Neural cell (in vitro differentiated cells): ENCODE measurements around the gene GJA8. TPM values are rescaled to one million over a fixed set of nuclear protein-coding genes. Genes with fewer than 3 reads are reported as not detected.

Experiments
- H2AFZ ChIP-seq: fragments of 200-600, 300-800 bp; sonication (generic), shearing (Covaris generic); 2 replicates; pipeline ENCODE4 v1.6.0; 2014; ENCODE audit warnings: low read depth, mild to moderate bottlenecking, antibody characterized with exemption, low read length, moderate library complexity
- H3F3A ChIP-seq: fragments of 200-600 bp; shearing (Covaris generic); 2 replicates; pipeline ENCODE4 v1.6.1; 2016; ENCODE audit warnings: mild to moderate bottlenecking, moderate library complexity, mixed read lengths, antibody characterized with exemption, low read length; ENCODE audit not compliant: insufficient read depth, poor library complexity, severe bottlenecking
- H3K27ac ChIP-seq: fragments of 200-600, 300-800 bp; sonication (generic), shearing (Covaris generic); 2 replicates; pipeline ENCODE4 v1.5.1; 2014; ENCODE audit warnings: mild to moderate bottlenecking, low read length, moderate library complexity
- H3K27me3 ChIP-seq: fragments of 300-800, 200-600 bp; sonication (generic), shearing (Covaris generic); 2 replicates; pipeline ENCODE4 v1.6.0; 2014; ENCODE audit warnings: mild to moderate bottlenecking, low read depth, low read length, moderate library complexity; ENCODE audit not compliant: insufficient read depth
- H3K36me3 ChIP-seq: fragments of 300-800, 200-600 bp; sonication (generic), shearing (Covaris generic); 2 replicates; pipeline ENCODE4 v1.5.1; 2014; ENCODE audit warnings: mild to moderate bottlenecking, antibody characterized with exemption, low read length, moderate library complexity; ENCODE audit not compliant: insufficient read depth
- H3K4me2 ChIP-seq: fragments of 300-800, 200-600 bp; sonication (generic), shearing (Covaris generic); 2 replicates; pipeline ENCODE4 v1.6.0; 2014; ENCODE audit warnings: mild to moderate bottlenecking, low read length
- H3K4me3 ChIP-seq: fragments of 300-800, 200-600 bp; sonication (generic), shearing (Covaris generic); 2 replicates; pipeline ENCODE4 v1.5.1; 2014; ENCODE audit warnings: mild to moderate bottlenecking, low read length, moderate library complexity
- H3K79me2 ChIP-seq: fragments of 200-600 bp; shearing (Covaris generic); replicated peaks from 2 replicates; pipeline ENCODE4 v1.6.0; 2014; ENCODE audit warnings: mild to moderate bottlenecking, low read length, moderate library complexity; ENCODE audit not compliant: insufficient read depth
- H3K9ac ChIP-seq: fragments of 300-800, 200-600 bp; sonication (generic), shearing (Covaris generic); 2 replicates; pipeline ENCODE4 v1.6.1; 2016; ENCODE audit warnings: mild to moderate bottlenecking, low read length, mixed read lengths
- H3K9me2 ChIP-seq: fragments of 200-600 bp; shearing (Covaris generic); 2 replicates; pipeline ENCODE4 v1.6.1; 2016; ENCODE audit warnings: mild to moderate bottlenecking, low read length, mixed read lengths; ENCODE audit not compliant: insufficient read depth
- H3K9me3 ChIP-seq: fragments of 200-600, 300-800 bp; sonication (generic), shearing (Covaris generic); 2 replicates; pipeline ENCODE4 v1.6.1; 2016; ENCODE audit warnings: mild to moderate bottlenecking, mixed run types, low read length, moderate library complexity, mixed read lengths
- H4K20me1 ChIP-seq: fragments of 200-600 bp; shearing (Covaris generic); 2 replicates; pipeline ENCODE4 v1.6.1; 2016; ENCODE audit warnings: mild to moderate bottlenecking, mixed run types; ENCODE audit not compliant: insufficient read depth
- CTCF ChIP-seq: fragments of 450-650 bp; IDR thresholded peaks from 2 replicates; pipeline ENCODE4 v1.5.1; 2014; ENCODE audit warnings: antibody characterized with exemption, mild to moderate bottlenecking, moderate library complexity; ENCODE audit not compliant: poor library complexity, severe bottlenecking
- EP300 ChIP-seq: fragments of 450-650 bp; conservative IDR thresholded peaks from 2 replicates; pipeline ENCODE4 v1.6.1; 2014; ENCODE audit warnings: antibody characterized with exemption, mild to moderate bottlenecking, moderate library complexity; ENCODE audit not compliant: poor library complexity, severe bottlenecking
- EZH2 ChIP-seq: fragments of 200-600, 300-800 bp; shearing (Covaris generic), sonication (generic); IDR thresholded peaks from 2 replicates; pipeline ENCODE4 v1.6.1; 2014; ENCODE audit warnings: antibody characterized with exemption, low read length, borderline replicate concordance, mild to moderate bottlenecking; ENCODE audit not compliant: insufficient read depth, poor library complexity, severe bottlenecking
- MXI1 ChIP-seq: fragments of 450-650 bp; conservative IDR thresholded peaks from 2 replicates; pipeline ENCODE4 v1.6.1; 2014; ENCODE audit warnings: antibody characterized with exemption, mild to moderate bottlenecking; ENCODE audit not compliant: poor library complexity, severe bottlenecking
- POLR2AphosphoS5 ChIP-seq: IDR thresholded peaks from 2 replicates; pipeline ENCODE4 v1.6.1; 2012
- RAD21 ChIP-seq: fragments of 450-650 bp; conservative IDR thresholded peaks from 2 replicates; pipeline ENCODE4 v1.6.1; 2014; ENCODE audit warnings: antibody characterized with exemption, mild to moderate bottlenecking, moderate library complexity
- SMC3 ChIP-seq: fragments of 450-650 bp; conservative IDR thresholded peaks from 2 replicates; pipeline ENCODE4 v1.6.1; 2014; ENCODE audit warnings: antibody characterized with exemption, mild to moderate bottlenecking, moderate library complexity; ENCODE audit not compliant: poor library complexity
- TAF1 ChIP-seq: IDR thresholded peaks from 2 replicates; pipeline ENCODE4 v1.6.1; 2012; ENCODE audit warnings: low read depth
- polyA plus RNA-seq: library from polyadenylated mRNA; depleted of rRNA; stranded (reverse); fragments of >200 nt; gene quantifications from 2 replicates; pipeline ENCODE4 v1.2.3, GENCODE V29; 2014
- TF ChIP-seq, protein P1 (sequence below): IDR thresholded peaks from 2 replicates; pipeline ENCODE4 v1.6.1; 2012; ENCODE audit warnings: borderline replicate concordance

The GJA8 gene
- polyA plus RNA-seq, 1 donor from 2014 or later, result not detected

DNA sequence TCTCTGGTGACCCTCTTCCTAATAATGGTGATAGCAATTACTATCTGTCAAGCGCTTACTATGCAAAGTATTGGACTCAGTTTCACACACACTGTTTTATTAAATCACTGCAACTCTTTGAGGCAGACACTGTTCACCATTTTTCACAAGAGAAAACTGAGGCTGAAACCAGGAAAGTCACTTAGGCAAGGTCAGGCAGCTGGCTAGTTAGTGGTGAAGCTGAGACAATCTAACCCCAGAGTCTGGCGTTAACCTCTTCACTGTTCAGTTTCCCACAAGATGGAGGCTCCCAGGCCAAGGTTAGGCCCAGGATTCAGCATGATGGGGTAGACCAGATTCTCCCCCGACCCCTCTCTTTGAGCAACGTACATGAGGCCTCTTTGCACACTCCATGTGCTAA, 4.8 kb upstream of the GJA8 start:
- Histone ChIP-seq H3K4me2 (no peak overlapping the region), H4K20me1 (no peaks in the 10 kb centered on the region)
- TF ChIP-seq TAF1 (no peak), RAD21 (no peak), SMC3 (no peak), EZH2 (no peak), EP300 (no peak), MXI1 (no peak), CTCF (no peak), POLR2AphosphoS5 (no peak)
- TF ChIP-seq, protein P1, sequence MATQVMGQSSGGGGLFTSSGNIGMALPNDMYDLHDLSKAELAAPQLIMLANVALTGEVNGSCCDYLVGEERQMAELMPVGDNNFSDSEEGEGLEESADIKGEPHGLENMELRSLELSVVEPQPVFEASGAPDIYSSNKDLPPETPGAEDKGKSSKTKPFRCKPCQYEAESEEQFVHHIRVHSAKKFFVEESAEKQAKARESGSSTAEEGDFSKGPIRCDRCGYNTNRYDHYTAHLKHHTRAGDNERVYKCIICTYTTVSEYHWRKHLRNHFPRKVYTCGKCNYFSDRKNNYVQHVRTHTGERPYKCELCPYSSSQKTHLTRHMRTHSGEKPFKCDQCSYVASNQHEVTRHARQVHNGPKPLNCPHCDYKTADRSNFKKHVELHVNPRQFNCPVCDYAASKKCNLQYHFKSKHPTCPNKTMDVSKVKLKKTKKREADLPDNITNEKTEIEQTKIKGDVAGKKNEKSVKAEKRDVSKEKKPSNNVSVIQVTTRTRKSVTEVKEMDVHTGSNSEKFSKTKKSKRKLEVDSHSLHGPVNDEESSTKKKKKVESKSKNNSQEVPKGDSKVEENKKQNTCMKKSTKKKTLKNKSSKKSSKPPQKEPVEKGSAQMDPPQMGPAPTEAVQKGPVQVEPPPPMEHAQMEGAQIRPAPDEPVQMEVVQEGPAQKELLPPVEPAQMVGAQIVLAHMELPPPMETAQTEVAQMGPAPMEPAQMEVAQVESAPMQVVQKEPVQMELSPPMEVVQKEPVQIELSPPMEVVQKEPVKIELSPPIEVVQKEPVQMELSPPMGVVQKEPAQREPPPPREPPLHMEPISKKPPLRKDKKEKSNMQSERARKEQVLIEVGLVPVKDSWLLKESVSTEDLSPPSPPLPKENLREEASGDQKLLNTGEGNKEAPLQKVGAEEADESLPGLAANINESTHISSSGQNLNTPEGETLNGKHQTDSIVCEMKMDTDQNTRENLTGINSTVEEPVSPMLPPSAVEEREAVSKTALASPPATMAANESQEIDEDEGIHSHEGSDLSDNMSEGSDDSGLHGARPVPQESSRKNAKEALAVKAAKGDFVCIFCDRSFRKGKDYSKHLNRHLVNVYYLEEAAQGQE, result no peak

GRCh38 chr1:147904726-147905125, 2.1 kb downstream of the GJA8 start:
- no peaks in the 10 kb centered on the region for H3K27me3 ChIP-seq
- H3K27ac ChIP-seq, result no peak overlapping the region
- no peak overlapping the region for H3K9ac ChIP-seq
- H4K20me1 ChIP-seq, result no peaks in the 10 kb centered on the region
- no peak overlapping the region for H3K4me2 ChIP-seq
- H3F3A ChIP-seq, result no peaks in the 10 kb centered on the region
- TF ChIP-seq EZH2 (no peak), SMC3 (no peak), POLR2AphosphoS5 (no peak), TAF1 (no peak), RAD21 (no peak), EP300 (no peak), MXI1 (no peak), CTCF (no peak)
- TF ChIP-seq, protein P1, result no peak
- H3K79me2 ChIP-seq, result no peaks in the 10 kb centered on the region
- H3K36me3 ChIP-seq, result no peaks in the 10 kb centered on the region
- H3K9me2 ChIP-seq, result no peaks in the 10 kb centered on the region
- H2AFZ ChIP-seq, result no peak overlapping the region
- H3K4me3 ChIP-seq, result no peak overlapping the region
- H3K9me3 ChIP-seq, result no peaks in the 10 kb centered on the region

More for the DNA sequence above, 4.8 kb upstream of the GJA8 start:
- Histone ChIP-seq H3K79me2 (no peaks in the 10 kb centered on the region), H3K36me3 (no peaks in the 10 kb centered on the region), H3K4me3 (no peak overlapping the region), H3K27ac (no peak overlapping the region), H3F3A (no peaks in the 10 kb centered on the region), H3K9me2 (no peaks in the 10 kb centered on the region), H3K9ac (no peak overlapping the region), H3K27me3 (no peaks in the 10 kb centered on the region), H3K9me3 (no peaks in the 10 kb centered on the region), H2AFZ (no peak overlapping the region)
